Activated naive CD8-positive, alpha-beta T cell treated with anti-CD3 and anti-CD28 coated beads for 36 hours (primary cell): ENCODE measurements around the gene NRN1. TPM values are rescaled to one million over a fixed set of nuclear protein-coding genes. Genes with fewer than 3 reads are reported as not detected.
"Not testable (repeated sequence)": the region's sequence is repeated elsewhere in the genome, so short reads cannot be mapped to it uniquely, and the experiment has no call there.

Experiments used
- DNase-seq: peaks from one replicate; pipeline ENCODE4 v3.0.0; 2021
- H3K27ac Mint-ChIP-seq: one replicate; pipeline ENCODE4 v1.8.0; 2022; ENCODE audit warnings: mild to moderate bottlenecking, moderate library complexity, mixed read lengths
- H3K27me3 Mint-ChIP-seq: one replicate; pipeline ENCODE4 v1.8.0; 2022; ENCODE audit warnings: mild to moderate bottlenecking, mixed read lengths
- H3K36me3 Mint-ChIP-seq: one replicate; pipeline ENCODE4 v1.8.0; 2021; ENCODE audit warnings: mild to moderate bottlenecking, mixed read lengths
- H3K4me1 Mint-ChIP-seq: one replicate; pipeline ENCODE4 v1.8.0; 2021; ENCODE audit warnings: mixed read lengths
- H3K4me3 Mint-ChIP-seq: one replicate; pipeline ENCODE4 v1.8.0; 2022; ENCODE audit warnings: mild to moderate bottlenecking, moderate library complexity, mixed read lengths
- H3K9me3 Mint-ChIP-seq: one replicate; pipeline ENCODE4 v1.8.0; 2022; ENCODE audit warnings: mixed read lengths
- total RNA-seq, 2 experiments: library from RNA; stranded (reverse); gene quantifications; one replicate each; pipeline ENCODE4 v1.2.3, GENCODE V29; 2021

Gene NRN1
- total RNA-seq, 2 experiments from 2014 or later: 10.2 to 10.6 TPM

GRCh38 chr6:5968817-5969734, 37.6 kb downstream of the NRN1 start:
- Mint-ChIP-seq H3K4me1 (peaks cover 12% of the 10 kb centered on the region), H3K36me3 (no peaks in the 10 kb centered on the region), H3K27ac (no peak overlapping the region), H3K27me3 (no peaks in the 10 kb centered on the region), H3K4me3 (no peak overlapping the region), H3K9me3 (no peaks in the 10 kb centered on the region)
- no peak for DNase-seq

- H3K36me3 Mint-ChIP-seq, DNase-seq, H3K9me3 Mint-ChIP-seq, H3K27ac Mint-ChIP-seq, H3K4me3 Mint-ChIP-seq, H3K27me3 Mint-ChIP-seq: not testable (repeated sequence)
- H3K4me1 Mint-ChIP-seq: peaks cover 12% of the 10 kb centered on the region
These were observed 38.7 kb downstream of the NRN1 start for GRCh38 chr6:5968036-5968435.

GRCh38 chr6:5967594-5967993, 39.1 kb downstream of the NRN1 start:
- H3K4me1 Mint-ChIP-seq: peaks cover 12% of the 10 kb centered on the region
- no peaks in the 10 kb centered on the region for H3K27me3 Mint-ChIP-seq
- H3K36me3 Mint-ChIP-seq: no peaks in the 10 kb centered on the region
- DNase-seq: no peak
- no peaks in the 10 kb centered on the region for H3K9me3 Mint-ChIP-seq
- no peak overlapping the region for H3K27ac Mint-ChIP-seq
- no peak overlapping the region for H3K4me3 Mint-ChIP-seq

- Mint-ChIP-seq H3K27me3 (peaks cover 9% of the 10 kb centered on the region), H3K4me3 (no peak overlapping the region), H3K9me3 (no peaks in the 10 kb centered on the region), H3K4me1 (peaks cover 4% of the 10 kb centered on the region), H3K27ac (no peak overlapping the region), H3K36me3 (no peaks in the 10 kb centered on the region)
- no peak for DNase-seq
These were observed 43.9 kb downstream of the NRN1 start for GRCh38 chr6:5962794-5963193.

GRCh38 chr6:5961836-5962235, 44.9 kb downstream of the NRN1 start:
- DNase-seq: no peak
- H3K4me1 Mint-ChIP-seq: no peaks in the 10 kb centered on the region
- no peaks in the 10 kb centered on the region for H3K9me3 Mint-ChIP-seq
- no peak overlapping the region for H3K27ac Mint-ChIP-seq
- H3K4me3 Mint-ChIP-seq: no peak overlapping the region
- H3K36me3 Mint-ChIP-seq: no peaks in the 10 kb centered on the region
- H3K27me3 Mint-ChIP-seq: peaks cover 9% of the 10 kb centered on the region

- Mint-ChIP-seq H3K4me1 (no peaks in the 10 kb centered on the region), H3K4me3 (no peak overlapping the region), H3K27me3 (peaks cover 9% of the 10 kb centered on the region), H3K27ac (no peak overlapping the region), H3K36me3 (no peaks in the 10 kb centered on the region), H3K9me3 (no peaks in the 10 kb centered on the region)
- DNase-seq: no peak
These were observed 46.3 kb downstream of the NRN1 start for GRCh38 chr6:5960456-5960855.

GRCh38 chr6:5958921-5959320, 47.8 kb downstream of the NRN1 start:
- Mint-ChIP-seq H3K4me3 (no peak overlapping the region), H3K27ac (no peak overlapping the region), H3K9me3 (no peaks in the 10 kb centered on the region), H3K4me1 (no peaks in the 10 kb centered on the region), H3K36me3 (no peaks in the 10 kb centered on the region), H3K27me3 (peaks cover 13% of the 10 kb centered on the region)
- no peak for DNase-seq

- no peaks in the 10 kb centered on the region for H3K9me3 Mint-ChIP-seq
- H3K36me3 Mint-ChIP-seq: no peaks in the 10 kb centered on the region
- H3K27ac Mint-ChIP-seq: no peak overlapping the region
- peaks cover 13% of the 10 kb centered on the region for H3K27me3 Mint-ChIP-seq
- no peak for DNase-seq
- no peaks in the 10 kb centered on the region for H3K4me1 Mint-ChIP-seq
- no peak overlapping the region for H3K4me3 Mint-ChIP-seq
These were observed 49.8 kb downstream of the NRN1 start for GRCh38 chr6:5956939-5957338.

- H3K9me3 Mint-ChIP-seq: no peaks in the 10 kb centered on the region
- no peak overlapping the region for H3K4me3 Mint-ChIP-seq
- no peaks in the 10 kb centered on the region for H3K4me1 Mint-ChIP-seq
- no peaks in the 10 kb centered on the region for H3K36me3 Mint-ChIP-seq
- peaks cover 4% of the 10 kb centered on the region for H3K27me3 Mint-ChIP-seq
- no peak overlapping the region for H3K27ac Mint-ChIP-seq
- DNase-seq: peak; percentile 21
These were observed 56.4 kb downstream of the NRN1 start for GRCh38 chr6:5950361-5950785.
